Keratinocyte (primary cell): ENCODE measurements around the gene SRF.

Experiments used
- EZH2 ChIP-seq: IDR thresholded peaks from one replicate; pipeline ENCODE4 v1.6.1; 2012; ENCODE audit warnings: inconsistent platforms, mild to moderate bottlenecking, low read length, moderate library complexity
- TF ChIP-seq, protein P1 (sequence below), 3 experiments: IDR thresholded peaks in 1 of 3; conservative IDR thresholded peaks in 1 of 3; optimal IDR thresholded peaks in 1 of 3; 2 replicates in 2 of 3; 3 replicates in 1 of 3; pipeline versions ENCODE3 to v1.5.1; 2011; ENCODE audit warnings: low read length in 3 of 3, mild to moderate bottlenecking in 3 of 3, moderate library complexity in 2 of 3, control low read depth in 1 of 3, inconsistent platforms in 1 of 3; ENCODE audit not compliant: insufficient read depth in 2 of 3; ENCODE audit errors: extremely low read depth in 1 of 3

DNA sequence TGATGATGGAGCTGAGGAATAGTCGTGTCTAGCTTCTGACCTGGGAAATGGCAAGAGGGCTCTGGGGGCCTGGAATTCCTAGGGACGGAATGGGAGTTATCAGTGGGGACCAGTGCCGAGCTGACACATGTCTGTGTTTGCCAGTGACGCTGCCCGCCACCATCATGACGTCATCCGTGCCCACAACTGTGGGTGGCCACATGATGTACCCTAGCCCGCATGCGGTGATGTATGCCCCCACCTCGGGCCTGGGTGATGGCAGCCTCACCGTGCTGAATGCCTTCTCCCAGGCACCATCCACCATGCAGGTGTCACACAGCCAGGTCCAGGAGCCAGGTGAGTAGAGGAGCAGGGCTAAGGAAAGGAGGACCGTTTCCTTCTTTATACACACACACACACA lies 7.1 kb downstream of the SRF start:
- TF ChIP-seq, protein P1, sequence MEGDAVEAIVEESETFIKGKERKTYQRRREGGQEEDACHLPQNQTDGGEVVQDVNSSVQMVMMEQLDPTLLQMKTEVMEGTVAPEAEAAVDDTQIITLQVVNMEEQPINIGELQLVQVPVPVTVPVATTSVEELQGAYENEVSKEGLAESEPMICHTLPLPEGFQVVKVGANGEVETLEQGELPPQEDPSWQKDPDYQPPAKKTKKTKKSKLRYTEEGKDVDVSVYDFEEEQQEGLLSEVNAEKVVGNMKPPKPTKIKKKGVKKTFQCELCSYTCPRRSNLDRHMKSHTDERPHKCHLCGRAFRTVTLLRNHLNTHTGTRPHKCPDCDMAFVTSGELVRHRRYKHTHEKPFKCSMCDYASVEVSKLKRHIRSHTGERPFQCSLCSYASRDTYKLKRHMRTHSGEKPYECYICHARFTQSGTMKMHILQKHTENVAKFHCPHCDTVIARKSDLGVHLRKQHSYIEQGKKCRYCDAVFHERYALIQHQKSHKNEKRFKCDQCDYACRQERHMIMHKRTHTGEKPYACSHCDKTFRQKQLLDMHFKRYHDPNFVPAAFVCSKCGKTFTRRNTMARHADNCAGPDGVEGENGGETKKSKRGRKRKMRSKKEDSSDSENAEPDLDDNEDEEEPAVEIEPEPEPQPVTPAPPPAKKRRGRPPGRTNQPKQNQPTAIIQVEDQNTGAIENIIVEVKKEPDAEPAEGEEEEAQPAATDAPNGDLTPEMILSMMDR (optimal IDR thresholded peaks at IDR 0.05 in 1 of 3, IDR thresholded peaks at IDR 0.05 in 1 of 3, conservative IDR thresholded peaks at IDR 0.05 in 1 of 3; ENCODE audit: extremely low read depth in 1 of 3, insufficient read depth in 2 of 3, low read length in 3 of 3) = no peak
- TF ChIP-seq EZH2 = no peak
